ENCODE data around the gene CD74. TPM values are rescaled to one million over a fixed set of nuclear protein-coding genes. Genes with fewer than 3 reads are reported as not detected.

CD74 gene
- total and polyA plus RNA-seq, 10 of the 15 experiments (the other 5 are each of a cell fraction or from before 2014, with no cell fraction given): 1,387 to 11,063 (median 3,922) TPM

GRCh38 chr5:150449517-150450339, 37.0 kb upstream of the CD74 start, which contains the start of gene RPS14 (continued):
- TF ChIP-seq ZNF687 (IDR thresholded peaks at IDR 0.05): peak; percentile 57; the same call in 1 of the 2 replicates
- peak; percentile 50; the same call in 1 of the 2 replicates for TF ChIP-seq KAT2A (conservative IDR thresholded peaks at IDR 0.05; ENCODE audit: control insufficient read depth, low read depth, low read length)
- TF ChIP-seq BCL11A (IDR thresholded peaks at IDR 0.05; ENCODE audit: low read depth, low read length): no peak
- TF ChIP-seq CUX1 (IDR thresholded peaks at IDR 0.05; ENCODE audit: insufficient replicate concordance, low read depth, low read length): no peak
- peak; percentile 99 for TF ChIP-seq SMARCA5 (IDR thresholded peaks at IDR 0.05)
- TF ChIP-seq HCFC1 (IDR thresholded peaks at IDR 0.05; ENCODE audit: low read length): peak; percentile 79
- peak; percentile 99; the same call in 1 of the 2 replicates for TF ChIP-seq ZNF217 (IDR thresholded peaks at IDR 0.05)
- TF ChIP-seq RBBP5 (conservative IDR thresholded peaks at IDR 0.05): peak; percentile 96
- peak; percentile 91 for TF ChIP-seq STAT3 (IDR thresholded peaks at IDR 0.05; ENCODE audit: low read depth, low read length)
- TF ChIP-seq HDAC6 (IDR thresholded peaks at IDR 0.05; ENCODE audit: unreplicated experiment): peak; percentile 61
- TF ChIP-seq PBX3 (IDR thresholded peaks at IDR 0.05; ENCODE audit: insufficient replicate concordance, low read depth, low read length): no peak
- TF ChIP-seq ZNF24 (IDR thresholded peaks at IDR 0.05): peak; percentile 77
- peak; percentile 47; the same call in 1 of the 2 replicates for TF ChIP-seq TCF12 (IDR thresholded peaks at IDR 0.05; ENCODE audit: low read depth, low read length)
- 0 out of 2 replicates have a peak, but pooled peaks have one; percentile 10 for TF ChIP-seq IRF3 (IDR thresholded peaks at IDR 0.05)
- TF ChIP-seq ATF2 (IDR thresholded peaks at IDR 0.05; ENCODE audit: low read length): peak; percentile 42; the same call in 1 of the 2 replicates
- TF ChIP-seq EGR1 (IDR thresholded peaks at IDR 0.05; ENCODE audit: borderline replicate concordance in 1 of 2, low read depth in 2 of 2, low read length in 2 of 2): peak in 1 of 2 experiments; percentile 65; a peak in 2 of 3 replicates

All from GM12878 (cell line).